GM10248 (cell line): ENCODE results near the gene HOXA11.

Experiments used
- CTCF ChIA-PET: fragments of 300-600 bp; sonication (Branson Sonifier 250); formaldehyde crosslinking; extraction: SDS; loops from one replicate; lab custom pipeline; 2021; ENCODE audit warnings: antibody characterized with exemption; lab: Yijun Ruan, JAX
- POLR2A ChIA-PET: fragments of 350-650 bp; sonication (Branson Sonifier 250); formaldehyde crosslinking; extraction: SDS; loops from one replicate; lab custom pipeline; 2020; ENCODE audit warnings: antibody characterized with exemption; lab: Yijun Ruan, JAX
- DNase-seq: peaks from one replicate; pipeline ENCODE4 v3.0.0; 2012; ENCODE audit errors: extremely low spot score
- CTCF ChIP-seq: IDR thresholded peaks from 2 replicates; pipeline ENCODE4 v1.5.1; 2012; ENCODE audit warnings: mild to moderate bottlenecking, low read depth; ENCODE audit errors: extremely low read depth, missing control alignments, control extremely low read depth

HOXA11 gene

DNA sequence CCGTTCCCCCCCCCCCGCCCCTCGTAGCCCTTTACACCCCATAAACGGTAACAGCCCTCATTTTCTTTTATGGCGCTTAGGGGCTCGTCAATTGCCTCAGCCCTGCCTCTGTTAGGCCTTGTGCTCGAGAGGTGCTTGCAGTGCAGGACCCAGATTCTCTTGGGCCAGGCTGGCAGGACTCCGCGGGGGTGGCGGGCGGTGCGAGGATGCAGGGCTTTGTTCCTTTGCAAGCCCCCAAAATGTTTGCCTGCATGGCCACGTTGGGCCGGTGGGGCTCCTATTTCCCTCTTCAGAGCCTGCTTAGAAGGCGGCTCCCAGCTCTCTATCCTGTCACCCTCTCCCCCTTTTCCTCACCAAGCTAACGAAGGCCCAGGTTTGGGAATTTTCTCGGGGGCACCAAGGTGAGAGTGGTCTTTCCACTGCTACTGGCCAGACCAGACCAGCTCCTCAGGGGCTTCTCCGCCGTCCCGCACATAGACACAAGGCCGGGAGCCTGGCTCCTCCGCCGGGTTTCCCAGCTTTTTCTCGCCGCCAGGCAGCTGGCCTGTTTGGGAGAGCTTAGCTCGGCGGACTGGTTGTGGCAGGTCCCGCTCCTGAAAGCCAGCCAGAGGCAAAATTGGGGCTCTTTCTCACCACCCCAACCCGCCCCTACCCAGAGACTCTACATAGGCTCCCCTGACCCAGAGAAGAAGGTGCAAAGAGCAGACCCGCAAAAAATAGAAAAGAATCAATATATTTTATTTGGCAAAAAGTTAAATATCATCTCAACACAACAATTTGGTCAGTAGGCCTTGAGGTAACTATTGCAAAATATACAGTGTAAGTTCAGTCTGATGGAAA, 23.1 kb downstream of the HOXA11 start:
- TF ChIP-seq CTCF: no peak
- ChIA-PET POLR2A (no interaction called here), CTCF (interaction anchor here (0.8 to 3.8 kb wide), 29 partner anchors 11 to 1310 kb away, joined by 3 to 59 read pairs (median 4); partner anchors contain the start of gene HOXA3)
- no peak for DNase-seq

DNA sequence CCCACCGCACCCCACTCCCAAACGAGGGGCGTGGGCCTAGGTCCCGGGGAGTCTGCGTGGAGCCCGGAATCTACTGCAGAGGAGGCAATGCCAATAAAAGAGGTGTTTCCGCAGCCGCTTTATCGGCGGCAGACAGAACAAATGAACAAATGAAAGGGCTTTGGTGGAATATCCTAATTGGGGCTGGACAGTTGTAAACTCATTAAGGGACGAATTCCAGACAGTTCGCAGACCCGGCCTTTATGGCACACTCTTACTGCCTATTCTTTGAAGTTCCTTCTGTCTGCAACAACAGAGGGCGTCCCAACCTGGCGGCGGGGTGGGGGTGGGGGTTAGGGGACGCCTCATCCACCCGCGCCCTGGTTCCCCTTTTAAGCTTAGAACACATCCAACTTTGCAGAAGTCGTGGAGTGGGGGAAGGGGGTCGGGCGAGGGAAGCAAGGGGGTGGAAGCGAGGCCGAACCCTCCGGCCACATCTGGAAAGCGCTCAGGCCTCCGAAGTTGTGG, 23.8 kb downstream of the HOXA11 start:
- CTCF ChIA-PET: interaction anchor here (0.6 to 3.8 kb wide), 47 partner anchors 10 to 1309 kb away, joined by 3 to 59 read pairs (median 4); partner anchors contain the start of genes EVX1, HOXA3 and HOXA5
- POLR2A ChIA-PET: no interaction called here
- no peak for TF ChIP-seq CTCF
- no peak for DNase-seq

GRCh38 chr7:27160546-27161213, 24.4 kb downstream of the HOXA11 start:
- ChIA-PET CTCF (interaction anchor here (0.6 to 3.8 kb wide), 48 partner anchors 10 to 1309 kb away, joined by 3 to 59 read pairs (median 4); partner anchors contain the start of genes EVX1, HOXA3 and HOXA5), POLR2A (no interaction called here)
- TF ChIP-seq CTCF: peak; percentile 97
- DNase-seq: peak; percentile 87

DNA sequence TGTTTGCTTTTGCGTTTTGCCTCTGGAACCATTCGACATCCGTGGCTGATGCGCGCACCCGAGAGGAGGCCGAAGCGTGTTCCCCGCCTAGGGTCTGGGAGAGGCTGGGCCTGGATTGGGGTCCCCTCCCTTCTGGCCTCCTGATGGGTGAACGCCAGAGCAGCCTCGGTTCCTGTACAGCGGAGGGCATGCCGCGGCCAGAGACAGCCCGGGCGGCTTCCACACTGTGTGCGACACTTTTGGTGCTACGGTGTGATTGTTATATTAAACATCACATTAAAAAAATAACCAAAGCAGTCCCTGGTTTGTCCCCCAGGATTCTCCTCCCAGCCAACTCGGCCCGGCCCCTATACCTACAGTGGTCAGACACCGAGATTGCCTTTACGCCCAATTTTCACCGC, 24.9 kb downstream of the HOXA11 start:
- TF ChIP-seq CTCF: no peak
- CTCF ChIA-PET: interaction anchor here (0.6 to 3.8 kb wide), 33 partner anchors 8 to 1298 kb away, joined by 3 to 59 read pairs (median 6); partner anchors contain the start of gene HOXA3
- no peak for DNase-seq
- POLR2A ChIA-PET: no interaction called here

GRCh38 chr7:27159266-27160144, 25.5 kb downstream of the HOXA11 start:
- DNase-seq: no peak
- CTCF ChIA-PET: interaction anchor here (0.9 to 1.7 kb wide), 16 partner anchors 9 to 1267 kb away, joined by 3 to 16 read pairs (median 4); partner anchors contain the start of gene HOXA11
- POLR2A ChIA-PET: no interaction called here
- TF ChIP-seq CTCF: no peak
